B cell (primary cell): ENCODE data around the gene NAGLU.

Experiments used
- EZH2 ChIP-seq: IDR thresholded peaks from 2 replicates; pipeline ENCODE4 v1.6.1; 2012; ENCODE audit warnings: borderline replicate concordance, low read depth, mild to moderate bottlenecking, moderate library complexity, low read length; ENCODE audit not compliant: insufficient read depth, poor library complexity, severe bottlenecking
- TF ChIP-seq, protein P1 (sequence below): fragments of 200-600 bp; IDR thresholded peaks from one replicate; pipeline ENCODE4 v1.8.0; 2022; ENCODE audit warnings: antibody characterized with exemption, mild to moderate bottlenecking

DNA sequence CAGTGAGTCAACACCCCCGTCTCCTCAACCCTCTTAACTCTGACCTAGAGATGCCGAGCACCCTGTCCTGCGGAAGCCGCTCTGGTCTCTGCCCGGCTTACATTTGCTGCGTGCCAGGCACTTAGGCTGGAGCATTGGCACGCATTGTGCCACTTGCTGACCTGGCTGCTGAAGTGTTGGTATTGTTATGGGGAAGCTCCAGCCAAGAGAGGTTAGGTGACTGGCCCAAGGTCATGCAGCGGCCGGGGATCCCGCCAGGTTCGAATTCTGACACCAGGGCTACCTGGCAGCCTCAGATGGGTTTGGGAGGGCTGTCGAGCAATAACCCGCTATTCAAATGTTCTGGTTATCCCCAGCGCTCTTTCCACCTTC lies 11.6 kb downstream of the NAGLU start:
- TF ChIP-seq, protein P1, sequence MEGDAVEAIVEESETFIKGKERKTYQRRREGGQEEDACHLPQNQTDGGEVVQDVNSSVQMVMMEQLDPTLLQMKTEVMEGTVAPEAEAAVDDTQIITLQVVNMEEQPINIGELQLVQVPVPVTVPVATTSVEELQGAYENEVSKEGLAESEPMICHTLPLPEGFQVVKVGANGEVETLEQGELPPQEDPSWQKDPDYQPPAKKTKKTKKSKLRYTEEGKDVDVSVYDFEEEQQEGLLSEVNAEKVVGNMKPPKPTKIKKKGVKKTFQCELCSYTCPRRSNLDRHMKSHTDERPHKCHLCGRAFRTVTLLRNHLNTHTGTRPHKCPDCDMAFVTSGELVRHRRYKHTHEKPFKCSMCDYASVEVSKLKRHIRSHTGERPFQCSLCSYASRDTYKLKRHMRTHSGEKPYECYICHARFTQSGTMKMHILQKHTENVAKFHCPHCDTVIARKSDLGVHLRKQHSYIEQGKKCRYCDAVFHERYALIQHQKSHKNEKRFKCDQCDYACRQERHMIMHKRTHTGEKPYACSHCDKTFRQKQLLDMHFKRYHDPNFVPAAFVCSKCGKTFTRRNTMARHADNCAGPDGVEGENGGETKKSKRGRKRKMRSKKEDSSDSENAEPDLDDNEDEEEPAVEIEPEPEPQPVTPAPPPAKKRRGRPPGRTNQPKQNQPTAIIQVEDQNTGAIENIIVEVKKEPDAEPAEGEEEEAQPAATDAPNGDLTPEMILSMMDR = no peak
- TF ChIP-seq EZH2 = no peak
